ENCODE data around the gene NUP93. TPM values are rescaled to one million over a fixed set of nuclear protein-coding genes. Genes with fewer than 3 reads are reported as not detected.
A peak's percentile ranks its signal among the peaks of the same experiment; 100 is the strongest.
"Not testable (repeated sequence)": the region's sequence is repeated elsewhere in the genome, so short reads cannot be mapped to it uniquely, and the experiment has no call there.

Gene NUP93
- total RNA-seq, 1 donor from 2014 or later: 81.7 TPM

- Mint-ChIP-seq H3K27me3 (ENCODE audit: unreplicated experiment) (no peaks in the 10 kb centered on the region), H3K36me3 (ENCODE audit: unreplicated experiment) (no peaks in the 10 kb centered on the region), H3K4me3 (ENCODE audit: unreplicated experiment) (no peak overlapping the region), H3K9me3 (ENCODE audit: unreplicated experiment) (no peaks in the 10 kb centered on the region), H3K4me1 (ENCODE audit: unreplicated experiment) (peaks cover 49% of the 10 kb centered on the region), H3K27ac (ENCODE audit: unreplicated experiment) (no peak overlapping the region)
- no peak for DNase-seq (ENCODE audit: extremely low spot score, unreplicated experiment)
- TF ChIP-seq CTCF (IDR thresholded peaks at IDR 0.05): no peak
These were observed 69.0 kb downstream of the NUP93 start for GRCh38 chr16:56798955-56799354.

- DNase-seq (ENCODE audit: extremely low spot score, unreplicated experiment): no peak
- Mint-ChIP-seq H3K9me3 (ENCODE audit: unreplicated experiment) (no peaks in the 10 kb centered on the region), H3K4me3 (ENCODE audit: unreplicated experiment) (no peak overlapping the region), H3K36me3 (ENCODE audit: unreplicated experiment) (peaks cover 3% of the 10 kb centered on the region), H3K4me1 (ENCODE audit: unreplicated experiment) (peaks cover 42% of the 10 kb centered on the region), H3K27ac (ENCODE audit: unreplicated experiment) (peak overlapping the region; percentile 65), H3K27me3 (ENCODE audit: unreplicated experiment) (no peaks in the 10 kb centered on the region)
- TF ChIP-seq CTCF (IDR thresholded peaks at IDR 0.05): no peak
These were observed 70.4 kb downstream of the NUP93 start for GRCh38 chr16:56800355-56800754.

- peaks cover 15% of the 10 kb centered on the region for H3K36me3 Mint-ChIP-seq (ENCODE audit: unreplicated experiment)
- no peak overlapping the region for H3K4me3 Mint-ChIP-seq (ENCODE audit: unreplicated experiment)
- peaks cover 42% of the 10 kb centered on the region for H3K4me1 Mint-ChIP-seq (ENCODE audit: unreplicated experiment)
- TF ChIP-seq CTCF (IDR thresholded peaks at IDR 0.05): no peak
- no peaks in the 10 kb centered on the region for H3K27me3 Mint-ChIP-seq (ENCODE audit: unreplicated experiment)
- H3K9me3 Mint-ChIP-seq (ENCODE audit: unreplicated experiment): no peaks in the 10 kb centered on the region
- H3K27ac Mint-ChIP-seq (ENCODE audit: unreplicated experiment): peak overlapping the region; percentile 65
- DNase-seq (ENCODE audit: extremely low spot score, unreplicated experiment): no peak
These were observed 71.8 kb downstream of the NUP93 start for GRCh38 chr16:56801762-56802161.

- H3K4me3 Mint-ChIP-seq (ENCODE audit: unreplicated experiment): no peak overlapping the region
- no peaks in the 10 kb centered on the region for H3K9me3 Mint-ChIP-seq (ENCODE audit: unreplicated experiment)
- H3K27me3 Mint-ChIP-seq (ENCODE audit: unreplicated experiment): no peaks in the 10 kb centered on the region
- peaks cover 26% of the 10 kb centered on the region for H3K36me3 Mint-ChIP-seq (ENCODE audit: unreplicated experiment)
- TF ChIP-seq CTCF (IDR thresholded peaks at IDR 0.05): no peak
- peak overlapping the region; percentile 53 for H3K27ac Mint-ChIP-seq (ENCODE audit: unreplicated experiment)
- peaks cover 23% of the 10 kb centered on the region for H3K4me1 Mint-ChIP-seq (ENCODE audit: unreplicated experiment)
- DNase-seq (ENCODE audit: extremely low spot score, unreplicated experiment): no peak
These were observed 77.2 kb downstream of the NUP93 start for GRCh38 chr16:56807011-56807675.

- Mint-ChIP-seq H3K27ac (ENCODE audit: unreplicated experiment) (peak overlapping the region; percentile 53), H3K4me1 (ENCODE audit: unreplicated experiment) (peaks cover 24% of the 10 kb centered on the region), H3K36me3 (ENCODE audit: unreplicated experiment) (peaks cover 26% of the 10 kb centered on the region)
- not testable (repeated sequence) for DNase-seq (ENCODE audit: extremely low spot score, unreplicated experiment); H3K4me3 Mint-ChIP-seq (ENCODE audit: unreplicated experiment); H3K9me3 Mint-ChIP-seq (ENCODE audit: unreplicated experiment); H3K27me3 Mint-ChIP-seq (ENCODE audit: unreplicated experiment)
These were observed 77.7 kb downstream of the NUP93 start for GRCh38 chr16:56807676-56808067.
